Neural cell (in vitro differentiated cells): ENCODE data around the gene SYTL3. TPM values are rescaled to one million over a fixed set of nuclear protein-coding genes. Genes with fewer than 3 reads are reported as not detected.

Source experiments
- H2AFZ ChIP-seq: fragments of 200-600, 300-800 bp; sonication (generic), shearing (Covaris generic); 2 replicates; pipeline ENCODE4 v1.6.0; 2014; ENCODE audit warnings: low read depth, mild to moderate bottlenecking, antibody characterized with exemption, low read length, moderate library complexity
- H3F3A ChIP-seq: fragments of 200-600 bp; shearing (Covaris generic); 2 replicates; pipeline ENCODE4 v1.6.1; 2016; ENCODE audit warnings: mild to moderate bottlenecking, moderate library complexity, mixed read lengths, antibody characterized with exemption, low read length; ENCODE audit not compliant: insufficient read depth, poor library complexity, severe bottlenecking
- H3K27ac ChIP-seq: fragments of 200-600, 300-800 bp; sonication (generic), shearing (Covaris generic); 2 replicates; pipeline ENCODE4 v1.5.1; 2014; ENCODE audit warnings: mild to moderate bottlenecking, low read length, moderate library complexity
- H3K27me3 ChIP-seq: fragments of 300-800, 200-600 bp; sonication (generic), shearing (Covaris generic); 2 replicates; pipeline ENCODE4 v1.6.0; 2014; ENCODE audit warnings: mild to moderate bottlenecking, low read depth, low read length, moderate library complexity; ENCODE audit not compliant: insufficient read depth
- H3K36me3 ChIP-seq: fragments of 300-800, 200-600 bp; sonication (generic), shearing (Covaris generic); 2 replicates; pipeline ENCODE4 v1.5.1; 2014; ENCODE audit warnings: mild to moderate bottlenecking, antibody characterized with exemption, low read length, moderate library complexity; ENCODE audit not compliant: insufficient read depth
- H3K4me2 ChIP-seq: fragments of 300-800, 200-600 bp; sonication (generic), shearing (Covaris generic); 2 replicates; pipeline ENCODE4 v1.6.0; 2014; ENCODE audit warnings: mild to moderate bottlenecking, low read length
- H3K4me3 ChIP-seq: fragments of 300-800, 200-600 bp; sonication (generic), shearing (Covaris generic); 2 replicates; pipeline ENCODE4 v1.5.1; 2014; ENCODE audit warnings: mild to moderate bottlenecking, low read length, moderate library complexity
- H3K79me2 ChIP-seq: fragments of 200-600 bp; shearing (Covaris generic); replicated peaks from 2 replicates; pipeline ENCODE4 v1.6.0; 2014; ENCODE audit warnings: mild to moderate bottlenecking, low read length, moderate library complexity; ENCODE audit not compliant: insufficient read depth
- H3K9ac ChIP-seq: fragments of 300-800, 200-600 bp; sonication (generic), shearing (Covaris generic); 2 replicates; pipeline ENCODE4 v1.6.1; 2016; ENCODE audit warnings: mild to moderate bottlenecking, low read length, mixed read lengths
- H3K9me2 ChIP-seq: fragments of 200-600 bp; shearing (Covaris generic); 2 replicates; pipeline ENCODE4 v1.6.1; 2016; ENCODE audit warnings: mild to moderate bottlenecking, low read length, mixed read lengths; ENCODE audit not compliant: insufficient read depth
- H3K9me3 ChIP-seq: fragments of 200-600, 300-800 bp; sonication (generic), shearing (Covaris generic); 2 replicates; pipeline ENCODE4 v1.6.1; 2016; ENCODE audit warnings: mild to moderate bottlenecking, mixed run types, low read length, moderate library complexity, mixed read lengths
- H4K20me1 ChIP-seq: fragments of 200-600 bp; shearing (Covaris generic); 2 replicates; pipeline ENCODE4 v1.6.1; 2016; ENCODE audit warnings: mild to moderate bottlenecking, mixed run types; ENCODE audit not compliant: insufficient read depth
- CTCF ChIP-seq: fragments of 450-650 bp; IDR thresholded peaks from 2 replicates; pipeline ENCODE4 v1.5.1; 2014; ENCODE audit warnings: antibody characterized with exemption, mild to moderate bottlenecking, moderate library complexity; ENCODE audit not compliant: poor library complexity, severe bottlenecking
- EP300 ChIP-seq: fragments of 450-650 bp; conservative IDR thresholded peaks from 2 replicates; pipeline ENCODE4 v1.6.1; 2014; ENCODE audit warnings: antibody characterized with exemption, mild to moderate bottlenecking, moderate library complexity; ENCODE audit not compliant: poor library complexity, severe bottlenecking
- EZH2 ChIP-seq: fragments of 200-600, 300-800 bp; shearing (Covaris generic), sonication (generic); IDR thresholded peaks from 2 replicates; pipeline ENCODE4 v1.6.1; 2014; ENCODE audit warnings: antibody characterized with exemption, low read length, borderline replicate concordance, mild to moderate bottlenecking; ENCODE audit not compliant: insufficient read depth, poor library complexity, severe bottlenecking
- MXI1 ChIP-seq: fragments of 450-650 bp; conservative IDR thresholded peaks from 2 replicates; pipeline ENCODE4 v1.6.1; 2014; ENCODE audit warnings: antibody characterized with exemption, mild to moderate bottlenecking; ENCODE audit not compliant: poor library complexity, severe bottlenecking
- POLR2AphosphoS5 ChIP-seq: IDR thresholded peaks from 2 replicates; pipeline ENCODE4 v1.6.1; 2012
- RAD21 ChIP-seq: fragments of 450-650 bp; conservative IDR thresholded peaks from 2 replicates; pipeline ENCODE4 v1.6.1; 2014; ENCODE audit warnings: antibody characterized with exemption, mild to moderate bottlenecking, moderate library complexity
- REST ChIP-seq: IDR thresholded peaks from 2 replicates; pipeline ENCODE4 v1.6.1; 2012; ENCODE audit warnings: borderline replicate concordance
- SMC3 ChIP-seq: fragments of 450-650 bp; conservative IDR thresholded peaks from 2 replicates; pipeline ENCODE4 v1.6.1; 2014; ENCODE audit warnings: antibody characterized with exemption, mild to moderate bottlenecking, moderate library complexity; ENCODE audit not compliant: poor library complexity
- TAF1 ChIP-seq: IDR thresholded peaks from 2 replicates; pipeline ENCODE4 v1.6.1; 2012; ENCODE audit warnings: low read depth
- polyA plus RNA-seq: library from polyadenylated mRNA; depleted of rRNA; stranded (reverse); fragments of >200 nt; gene quantifications from 2 replicates; pipeline ENCODE4 v1.2.3, GENCODE V29; 2014

The SYTL3 gene
- polyA plus RNA-seq, 1 donor from 2014 or later: 2.1 TPM

GRCh38 chr6:158743033-158743651 lies 93.3 kb downstream of the SYTL3 start:
- Histone ChIP-seq H2AFZ (no peak overlapping the region), H3K4me2 (no peak overlapping the region)
- TF ChIP-seq EZH2 (no peak), CTCF (no peak), RAD21 (no peak), EP300 (no peak), MXI1 (no peak), TAF1 (no peak), POLR2AphosphoS5 (no peak), REST (no peak), SMC3 (no peak)

GRCh38 chr6:158744986-158745430 lies 95.2 kb downstream of the SYTL3 start:
- no peak for TF ChIP-seq EZH2
- TF ChIP-seq REST: no peak
- no peak for TF ChIP-seq EP300
- no peak for TF ChIP-seq TAF1
- no peak for TF ChIP-seq SMC3
- TF ChIP-seq MXI1: no peak
- TF ChIP-seq POLR2AphosphoS5: no peak
- TF ChIP-seq CTCF: no peak
- TF ChIP-seq RAD21: no peak
- Histone ChIP-seq H3K9me3 (no peaks in the 10 kb centered on the region), H3K36me3 (no peaks in the 10 kb centered on the region), H4K20me1 (no peaks in the 10 kb centered on the region), H3K27ac (no peak overlapping the region), H3F3A (no peaks in the 10 kb centered on the region), H3K9me2 (no peaks in the 10 kb centered on the region), H2AFZ (no peak overlapping the region), H3K4me2 (no peak overlapping the region), H3K79me2 (no peaks in the 10 kb centered on the region), H3K9ac (no peak overlapping the region), H3K4me3 (no peak overlapping the region), H3K27me3 (no peaks in the 10 kb centered on the region)

More at GRCh38 chr6:158743033-158743651, 93.3 kb downstream of the SYTL3 start:
- Histone ChIP-seq H3K27me3 (no peaks in the 10 kb centered on the region), H3K9me3 (no peaks in the 10 kb centered on the region), H3K9me2 (no peaks in the 10 kb centered on the region), H4K20me1 (no peaks in the 10 kb centered on the region), H3K79me2 (no peaks in the 10 kb centered on the region), H3F3A (no peaks in the 10 kb centered on the region), H3K27ac (no peak overlapping the region), H3K36me3 (no peaks in the 10 kb centered on the region), H3K9ac (no peak overlapping the region), H3K4me3 (no peak overlapping the region)
